Muscle of leg (tissue), 11 donors: ENCODE measurements around the gene LEO1. TPM values are rescaled to one million over a fixed set of nuclear protein-coding genes. Genes with fewer than 3 reads are reported as not detected.
A peak's percentile ranks its signal among the peaks of the same experiment; 100 is the strongest.

Experiments
- DNase-seq: peaks from one replicate; pipeline ENCODE4 v3.0.0; 2013
- H3K27ac ChIP-seq: one replicate; pipeline ENCODE4 v1.5.1; 2013; ENCODE audit warnings: mild to moderate bottlenecking, low read length, control low read depth
- H3K27me3 ChIP-seq: one replicate; pipeline ENCODE4 v1.6.1; 2013; ENCODE audit warnings: low read length; ENCODE audit not compliant: control insufficient read depth, insufficient read depth
- H3K36me3 ChIP-seq: one replicate; pipeline ENCODE4 v1.6.1; 2013; ENCODE audit warnings: low read length; ENCODE audit not compliant: control insufficient read depth, insufficient read depth
- H3K4me1 ChIP-seq: one replicate; pipeline ENCODE4 v1.6.1; 2013; ENCODE audit warnings: low read length; ENCODE audit not compliant: control insufficient read depth, insufficient read depth
- H3K4me3 ChIP-seq: one replicate; pipeline ENCODE4 v1.5.1; 2013; ENCODE audit warnings: low read length, control low read depth
- H3K9me3 ChIP-seq: replicated peaks from 2 replicates; pipeline ENCODE4 v1.6.1; 2013; ENCODE audit warnings: low read depth, low read length; ENCODE audit not compliant: control insufficient read depth
- WGBS: methylation state at CpG from one replicate; pipeline ENCODE4 v1.1.5; 2013; ENCODE audit warnings: missing lambda C conversion rate; ENCODE audit not compliant: insufficient coverage; 5-methylcytosine and 5-hydroxymethylcytosine counted together
- polyA plus RNA-seq, 8 donors: library from polyadenylated mRNA; unstranded; fragments of 120-200 nt; gene quantifications; one replicate each; pipeline versions ENCODE4 v1.2.1 to v1.2.3, GENCODE V29; 2013; ENCODE audit warnings: inconsistent platforms in 1 of 8, low replicate concordance in 1 of 8; ENCODE audit not compliant: insufficient read length in 8 of 8, insufficient read depth in 1 of 8
- total RNA-seq: library from RNA; stranded (reverse); fragments of 120-200 nt; gene quantifications from one replicate; pipeline ENCODE4 v1.2.4, GENCODE V29; 2013

Gene LEO1
- total and polyA plus RNA-seq, 9 donors: 17.3 to 27.8 (median 21.9) TPM

DNA sequence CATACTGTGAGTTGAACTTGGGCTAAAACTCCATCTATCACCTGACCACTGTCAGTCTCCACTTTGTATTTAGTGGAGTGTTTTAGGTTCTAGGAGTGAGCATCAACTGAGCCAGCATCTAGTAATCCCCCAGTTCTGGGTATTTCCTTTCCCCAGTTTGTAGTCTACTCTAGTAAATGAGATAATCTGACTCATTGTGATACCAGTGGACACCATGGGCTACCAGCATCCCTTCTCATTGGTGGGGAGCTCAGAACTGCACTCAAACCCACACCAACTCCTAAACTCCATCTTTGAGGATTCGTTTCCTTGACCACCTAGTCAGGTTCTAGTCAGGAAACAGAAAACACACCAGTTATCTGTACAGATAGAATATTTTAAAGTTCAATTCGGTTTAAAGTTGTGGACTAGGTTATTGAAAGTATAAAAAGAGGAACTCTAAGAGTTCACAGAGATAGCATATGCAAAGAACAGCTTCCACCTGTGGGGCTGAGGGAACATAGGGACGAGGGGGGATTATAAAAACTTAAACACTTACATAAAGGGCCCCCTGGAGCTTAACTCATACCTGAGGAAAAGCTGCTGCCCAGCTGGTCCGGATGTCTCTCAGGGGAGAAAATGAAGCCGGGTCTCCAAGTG is 36.0 kb downstream of the LEO1 start:
- 21% methylated on average over 2 of the region's 5 CpGs for WGBS
- Histone ChIP-seq H3K4me1 (no peaks in the 10 kb centered on the region), H3K36me3 (peaks cover 28% of the 10 kb centered on the region), H3K27ac (no peak overlapping the region), H3K27me3 (no peaks in the 10 kb centered on the region), H3K4me3 (no peak overlapping the region), H3K9me3 (no peaks in the 10 kb centered on the region)
- no peak for DNase-seq

- H3K27ac ChIP-seq: no peak overlapping the region
- H3K4me3 ChIP-seq: no peak overlapping the region
- no peaks in the 10 kb centered on the region for H3K4me1 ChIP-seq
- peaks cover 17% of the 10 kb centered on the region for H3K36me3 ChIP-seq
- no peaks in the 10 kb centered on the region for H3K27me3 ChIP-seq
- H3K9me3 ChIP-seq: no peaks in the 10 kb centered on the region
- no CpG with 5 or more reads among the region's 1 CpG for WGBS
- no peak for DNase-seq
These were observed 39.4 kb downstream of the LEO1 start for GRCh38 chr15:51932161-51932560.

GRCh38 chr15:51931638-51932037 is 39.9 kb downstream of the LEO1 start:
- H3K9me3 ChIP-seq: no peaks in the 10 kb centered on the region
- H3K27me3 ChIP-seq: no peaks in the 10 kb centered on the region
- H3K36me3 ChIP-seq: peaks cover 17% of the 10 kb centered on the region
- no peak for DNase-seq
- WGBS: 100% methylated on average over 1 of the region's 4 CpGs
- no peaks in the 10 kb centered on the region for H3K4me1 ChIP-seq
- no peak overlapping the region for H3K27ac ChIP-seq
- no peak overlapping the region for H3K4me3 ChIP-seq

DNA sequence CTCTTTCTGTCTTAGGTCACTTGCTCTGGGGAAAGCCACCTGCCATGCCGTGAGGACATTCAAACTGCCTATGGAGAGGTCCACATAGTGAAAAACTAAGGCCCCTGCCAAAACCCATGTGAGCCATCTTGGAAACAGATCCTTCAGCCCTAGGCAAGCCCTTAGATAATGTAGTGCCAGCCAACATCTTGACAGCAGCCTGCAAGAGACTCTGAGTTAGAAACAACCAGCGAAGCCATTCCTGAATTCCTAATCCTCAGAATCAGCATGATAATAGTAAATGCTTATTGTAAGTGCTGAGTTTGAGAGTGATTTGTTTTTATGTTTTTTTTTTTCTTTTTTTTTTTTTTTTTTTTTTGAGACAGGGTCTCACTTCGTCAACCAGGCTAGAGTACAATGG is 40.6 kb downstream of the LEO1 start:
- no peaks in the 10 kb centered on the region for H3K27me3 ChIP-seq

DNA sequence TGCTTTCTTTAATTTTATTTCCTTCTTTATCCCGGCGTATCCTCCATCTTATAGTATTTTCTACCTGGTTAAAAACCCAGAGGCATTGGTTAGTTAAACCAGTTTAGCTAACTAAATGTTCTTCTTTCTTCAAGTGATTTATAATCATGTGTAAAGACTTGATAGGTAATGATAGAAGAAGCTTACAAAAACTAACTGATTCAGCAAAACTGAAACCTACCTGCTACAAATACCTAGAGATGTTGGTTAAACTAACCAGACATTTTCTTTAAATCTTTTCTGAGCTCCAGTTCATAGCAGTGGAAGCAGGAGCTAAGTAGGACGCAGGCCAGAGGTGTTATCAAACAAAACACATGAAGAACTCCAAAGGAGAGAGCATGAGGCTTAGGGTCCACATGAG is 44.8 kb downstream of the LEO1 start:
- H3K9me3 ChIP-seq: no peaks in the 10 kb centered on the region
- H3K36me3 ChIP-seq: peaks cover 29% of the 10 kb centered on the region
- no peak overlapping the region for H3K4me3 ChIP-seq
- no peaks in the 10 kb centered on the region for H3K27me3 ChIP-seq
- H3K27ac ChIP-seq: no peak overlapping the region
- no CpG with 5 or more reads among the region's 3 CpGs for WGBS
- H3K4me1 ChIP-seq: no peaks in the 10 kb centered on the region
- no peak for DNase-seq

More for the DNA sequence above, 40.6 kb downstream of the LEO1 start:
- no peaks in the 10 kb centered on the region for H3K4me1 ChIP-seq
- peaks cover 15% of the 10 kb centered on the region for H3K36me3 ChIP-seq
- DNase-seq: no peak
- H3K4me3 ChIP-seq: no peak overlapping the region
- WGBS: 100% methylated on average over 2 of the region's 3 CpGs
- no peaks in the 10 kb centered on the region for H3K9me3 ChIP-seq
- H3K27ac ChIP-seq: no peak overlapping the region

DNA sequence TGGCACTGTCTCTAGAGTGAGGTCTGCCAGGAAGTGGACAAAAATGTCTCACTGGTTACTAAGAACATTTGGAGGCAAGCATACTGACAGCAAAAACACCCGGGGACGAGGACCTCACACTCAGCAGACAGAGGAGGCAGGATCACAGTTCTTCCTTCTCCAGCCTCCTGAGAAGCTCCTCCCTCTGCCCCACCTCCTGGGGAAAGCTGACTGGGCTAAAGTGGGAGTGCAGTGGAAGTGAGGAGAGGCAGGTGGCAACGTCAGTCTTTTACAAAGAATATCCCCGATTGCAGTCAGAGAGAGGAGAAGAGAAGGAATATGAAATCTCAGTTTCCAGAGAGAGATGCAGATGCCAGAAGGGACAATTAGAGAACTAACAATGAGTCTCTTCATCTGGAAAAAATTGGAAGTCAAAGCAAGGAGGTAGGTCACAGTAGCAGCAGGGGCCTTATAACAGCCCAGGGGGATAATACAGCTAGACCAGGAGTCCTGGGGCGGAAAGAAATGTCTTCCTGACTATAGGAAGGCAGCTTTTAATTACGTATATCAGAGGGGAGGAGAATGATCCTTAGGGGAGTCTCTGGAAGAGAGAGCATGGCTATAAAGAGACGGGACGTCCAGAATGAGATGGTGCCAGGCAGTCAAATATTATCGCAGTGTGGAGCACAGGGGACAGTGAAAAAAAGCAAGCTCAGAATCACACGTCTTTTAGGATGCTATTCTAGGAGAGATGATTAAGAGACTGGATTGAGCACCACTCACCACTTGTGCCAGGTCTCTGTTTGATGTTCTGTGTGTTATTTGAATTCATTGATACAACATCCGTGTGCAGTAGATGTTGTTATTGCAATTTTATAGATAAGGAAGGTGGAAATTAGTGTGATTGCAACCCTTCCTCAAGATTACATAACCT is 47.2 kb downstream of the LEO1 start:
- 57% methylated on average over 10 of the region's 11 CpGs for WGBS
- Histone ChIP-seq H3K4me1 (no peaks in the 10 kb centered on the region), H3K36me3 (peaks cover 26% of the 10 kb centered on the region), H3K27ac (no peak overlapping the region), H3K27me3 (no peaks in the 10 kb centered on the region), H3K9me3 (no peaks in the 10 kb centered on the region), H3K4me3 (no peak overlapping the region)
- DNase-seq: peak; percentile 10

- Histone ChIP-seq H3K9me3 (no peaks in the 10 kb centered on the region), H3K27me3 (no peaks in the 10 kb centered on the region), H3K4me1 (no peaks in the 10 kb centered on the region), H3K36me3 (peaks cover 27% of the 10 kb centered on the region), H3K27ac (no peak overlapping the region), H3K4me3 (no peak overlapping the region)
- DNase-seq: no peak
- WGBS: 33% methylated on average over 1 of the region's 2 CpGs
These were observed 54.1 kb downstream of the LEO1 start for GRCh38 chr15:51917493-51917892.

- no peaks in the 10 kb centered on the region for H3K4me1 ChIP-seq
- H3K4me3 ChIP-seq: no peak overlapping the region
- peaks cover 16% of the 10 kb centered on the region for H3K36me3 ChIP-seq
- 100% methylated on average over 1 of the region's 3 CpGs for WGBS
- H3K27me3 ChIP-seq: no peaks in the 10 kb centered on the region
- H3K9me3 ChIP-seq: no peaks in the 10 kb centered on the region
- DNase-seq: no peak
- no peak overlapping the region for H3K27ac ChIP-seq
These were observed 59.0 kb downstream of the LEO1 start for GRCh38 chr15:51912528-51912927.

DNA sequence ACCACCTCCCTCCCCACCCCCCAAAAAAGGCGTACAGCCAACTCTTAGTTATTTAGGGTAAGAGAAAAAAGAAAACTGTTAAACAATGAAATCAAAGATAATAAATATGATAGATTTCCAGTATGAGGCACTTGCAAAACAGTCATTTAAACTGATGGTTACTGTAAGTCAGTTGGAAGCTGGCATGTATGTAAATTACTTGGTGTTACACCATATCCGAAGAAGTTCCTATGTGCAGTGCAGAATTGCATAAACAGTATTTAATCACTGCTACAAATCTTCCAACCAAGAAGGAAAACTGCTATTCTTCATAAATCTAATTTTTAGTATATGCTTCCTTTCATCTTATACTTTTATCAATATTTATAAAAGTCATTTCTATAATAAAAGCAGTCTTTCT is 62.0 kb downstream of the LEO1 start:
- Histone ChIP-seq H3K4me3 (no peak overlapping the region), H3K4me1 (no peaks in the 10 kb centered on the region), H3K27ac (no peak overlapping the region), H3K9me3 (no peaks in the 10 kb centered on the region), H3K36me3 (peaks cover 12% of the 10 kb centered on the region), H3K27me3 (no peaks in the 10 kb centered on the region)
- no peak for DNase-seq
- no CpG with 5 or more reads among the region's 2 CpGs for WGBS

- H3K4me3 ChIP-seq: no peak overlapping the region
- no peaks in the 10 kb centered on the region for H3K27me3 ChIP-seq
- no peak overlapping the region for H3K27ac ChIP-seq
- no CpG with 5 or more reads among the region's 1 CpG for WGBS
- H3K4me1 ChIP-seq: no peaks in the 10 kb centered on the region
- DNase-seq: no peak
- H3K9me3 ChIP-seq: no peaks in the 10 kb centered on the region
- H3K36me3 ChIP-seq: peaks cover 12% of the 10 kb centered on the region
These were observed 63.3 kb downstream of the LEO1 start for GRCh38 chr15:51908316-51908715.
